HEK293T (cell line): ENCODE measurements around the gene RP2.

ENCODE experiments used
- CTCF ChIA-PET: fragments of 350-600 bp; formaldehyde crosslinking; extraction: SDS; loops from one replicate; lab custom pipeline; 2021; ENCODE audit warnings: antibody characterized with exemption, inconsistent platforms; lab: Yijun Ruan, JAX
- POLR2A ChIA-PET: fragments of 350-600 bp; formaldehyde crosslinking; extraction: SDS; loops from one replicate; lab custom pipeline; 2020; ENCODE audit warnings: antibody characterized with exemption, inconsistent platforms; lab: Yijun Ruan, JAX
- DNase-seq: peaks from one replicate; pipeline ENCODE4 v3.0.0; 2012; ENCODE audit warnings: mixed read lengths; ENCODE audit errors: extremely low spot score
- ARNT ChIP-seq: fragments of 450-650 bp; IDR thresholded peaks from 2 replicates; pipeline ENCODE4 v1.6.1; 2017; ENCODE audit warnings: mild to moderate bottlenecking
- BHLHE40 ChIP-seq: fragments of 450-650 bp; IDR thresholded peaks from 2 replicates; pipeline ENCODE4 v1.6.1; 2016; ENCODE audit warnings: mild to moderate bottlenecking, moderate library complexity, borderline replicate concordance
- CTBP1 ChIP-seq: fragments of 450-650 bp; IDR thresholded peaks from 2 replicates; pipeline ENCODE4 v1.6.1; 2016; ENCODE audit warnings: borderline replicate concordance
- ELF4 ChIP-seq: fragments of 450-650 bp; IDR thresholded peaks from 2 replicates; pipeline ENCODE4 v1.6.1; 2017; ENCODE audit warnings: antibody characterized with exemption
- FOXA1 ChIP-seq: fragments of 450-650 bp; IDR thresholded peaks from 2 replicates; pipeline ENCODE4 v1.6.1; 2016; ENCODE audit warnings: mild to moderate bottlenecking
- FOXK2 ChIP-seq: fragments of 450-650 bp; IDR thresholded peaks from 2 replicates; pipeline ENCODE4 v1.6.1; 2016; ENCODE audit warnings: mild to moderate bottlenecking
- FOXM1 ChIP-seq: fragments of 450-650 bp; IDR thresholded peaks from 2 replicates; pipeline ENCODE4 v1.6.1; 2017; ENCODE audit warnings: mild to moderate bottlenecking, borderline replicate concordance
- HDGF ChIP-seq: fragments of 450-650 bp; IDR thresholded peaks from 2 replicates; pipeline ENCODE4 v1.6.1; 2017; ENCODE audit warnings: antibody characterized with exemption, borderline replicate concordance
- L3MBTL2 ChIP-seq: fragments of 450-650 bp; conservative IDR thresholded peaks from 2 replicates; pipeline ENCODE4 v1.6.1; 2016; ENCODE audit warnings: mild to moderate bottlenecking
- LEF1 ChIP-seq: fragments of 450-650 bp; IDR thresholded peaks from 2 replicates; pipeline ENCODE4 v1.6.1; 2017; ENCODE audit warnings: mild to moderate bottlenecking, borderline replicate concordance
- NFRKB ChIP-seq: fragments of 450-650 bp; IDR thresholded peaks from 2 replicates; pipeline ENCODE4 v1.6.1; 2016; ENCODE audit warnings: mild to moderate bottlenecking, moderate library complexity
- SP1 ChIP-seq: fragments of 450-650 bp; IDR thresholded peaks from 2 replicates; pipeline ENCODE4 v1.6.1; 2017
- SUZ12 ChIP-seq: fragments of 450-650 bp; IDR thresholded peaks from 2 replicates; pipeline ENCODE4 v1.6.1; 2016; ENCODE audit warnings: mild to moderate bottlenecking
- TARDBP ChIP-seq: fragments of 450-650 bp; IDR thresholded peaks from 2 replicates; pipeline ENCODE4 v1.6.1; 2016
- ZNF384 ChIP-seq: fragments of 450-650 bp; IDR thresholded peaks from 2 replicates; pipeline ENCODE4 v1.6.1; 2016
- TF ChIP-seq, protein P1 (sequence below): fragments of 450-650 bp; IDR thresholded peaks from 2 replicates; pipeline ENCODE4 v1.6.1; 2016

The RP2 gene

DNA sequence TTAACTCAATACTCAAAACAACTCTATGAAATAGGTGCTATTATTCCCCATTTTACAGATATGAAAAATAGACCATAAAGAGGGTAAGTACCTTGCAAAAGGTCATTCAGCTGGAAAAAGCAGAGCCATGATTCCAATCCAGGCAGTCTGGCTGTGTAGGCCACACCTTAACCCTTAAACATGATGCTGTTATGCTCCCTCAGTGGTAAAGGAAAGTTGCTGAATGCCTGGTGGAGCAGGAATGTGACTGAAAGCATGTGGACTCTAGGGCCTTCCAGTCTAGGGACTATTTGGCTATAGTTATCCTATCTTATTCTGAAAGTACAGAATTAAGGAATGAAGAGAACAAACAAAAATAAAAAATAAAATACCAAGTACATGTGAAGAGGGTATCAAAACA is 19.6 kb downstream of the RP2 start:
- TF ChIP-seq NFRKB, result no peak
- no peak for TF ChIP-seq FOXA1
- no peak for TF ChIP-seq CTBP1
- no peak for TF ChIP-seq SUZ12
- POLR2A ChIA-PET, result no interaction called here
- no peak for DNase-seq
- CTCF ChIA-PET, result no interaction called here

DNA sequence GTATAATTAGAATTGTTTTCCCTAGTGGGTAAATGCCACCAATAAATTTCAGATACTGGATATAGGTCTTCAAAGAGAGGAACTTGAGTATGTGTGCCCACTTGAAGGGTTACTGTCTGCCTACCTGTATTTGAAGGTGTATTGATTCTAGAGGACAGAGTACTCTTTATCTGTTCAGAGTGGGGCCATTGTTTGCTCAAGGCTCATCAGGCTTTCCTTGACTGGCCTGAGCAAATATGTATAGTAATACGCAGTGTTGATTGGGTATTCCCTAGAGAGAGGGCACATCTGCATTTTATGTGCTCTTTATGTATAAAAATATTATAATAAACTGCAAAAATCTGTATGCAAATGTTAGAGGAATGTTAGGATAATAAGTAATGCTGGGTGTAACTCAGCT is 23.7 kb downstream of the RP2 start:
- TF ChIP-seq FOXM1, result no peak
- TF ChIP-seq HDGF, result no peak
- TF ChIP-seq NFRKB, result no peak
- TF ChIP-seq LEF1, result no peak
- no peak for TF ChIP-seq BHLHE40
- TF ChIP-seq SP1, result no peak
- TF ChIP-seq SUZ12, result no peak
- no peak for TF ChIP-seq TARDBP
- TF ChIP-seq ELF4, result no peak
- TF ChIP-seq ZNF384, result no peak
- TF ChIP-seq FOXA1, result no peak
- no peak for TF ChIP-seq FOXK2
- no peak for TF ChIP-seq ARNT
- no peak for TF ChIP-seq CTBP1
- TF ChIP-seq L3MBTL2, result no peak
- TF ChIP-seq, protein P1, sequence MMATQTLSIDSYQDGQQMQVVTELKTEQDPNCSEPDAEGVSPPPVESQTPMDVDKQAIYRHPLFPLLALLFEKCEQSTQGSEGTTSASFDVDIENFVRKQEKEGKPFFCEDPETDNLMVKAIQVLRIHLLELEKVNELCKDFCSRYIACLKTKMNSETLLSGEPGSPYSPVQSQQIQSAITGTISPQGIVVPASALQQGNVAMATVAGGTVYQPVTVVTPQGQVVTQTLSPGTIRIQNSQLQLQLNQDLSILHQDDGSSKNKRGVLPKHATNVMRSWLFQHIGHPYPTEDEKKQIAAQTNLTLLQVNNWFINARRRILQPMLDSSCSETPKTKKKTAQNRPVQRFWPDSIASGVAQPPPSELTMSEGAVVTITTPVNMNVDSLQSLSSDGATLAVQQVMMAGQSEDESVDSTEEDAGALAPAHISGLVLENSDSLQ, result no peak
- POLR2A ChIA-PET, result no interaction called here
- DNase-seq, result no peak

DNA sequence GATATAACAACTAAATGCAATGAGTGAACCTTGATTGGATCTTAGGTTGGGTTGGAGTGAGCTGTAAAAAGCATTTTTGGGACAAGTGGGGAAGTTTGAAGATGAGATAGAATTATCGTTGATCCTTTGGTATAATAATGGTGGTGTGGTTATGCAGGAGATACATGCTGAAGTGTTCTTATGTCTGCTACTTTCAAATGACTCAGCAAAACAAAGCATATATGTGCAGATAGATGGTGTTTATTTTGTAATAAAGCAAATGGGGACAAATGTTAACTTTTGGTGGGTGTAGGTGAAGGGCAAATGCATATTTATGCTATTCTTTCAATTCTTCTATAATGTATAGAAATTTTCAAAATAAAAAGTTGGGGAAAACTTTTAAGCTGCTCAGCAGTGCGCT is 26.2 kb downstream of the RP2 start:
- ChIA-PET CTCF (no interaction called here), POLR2A (no interaction called here)
- DNase-seq, result no peak
- TF ChIP-seq ARNT (no peak), FOXA1 (no peak), L3MBTL2 (no peak), LEF1 (no peak), TARDBP (no peak), FOXK2 (no peak), SP1 (no peak), NFRKB (no peak), ZNF384 (no peak), SUZ12 (no peak), FOXM1 (no peak), CTBP1 (no peak), ELF4 (no peak), BHLHE40 (no peak), HDGF (no peak)
- TF ChIP-seq, protein P1, result no peak

More for the DNA sequence above, 23.7 kb downstream of the RP2 start:
- CTCF ChIA-PET, result no interaction called here

DNA sequence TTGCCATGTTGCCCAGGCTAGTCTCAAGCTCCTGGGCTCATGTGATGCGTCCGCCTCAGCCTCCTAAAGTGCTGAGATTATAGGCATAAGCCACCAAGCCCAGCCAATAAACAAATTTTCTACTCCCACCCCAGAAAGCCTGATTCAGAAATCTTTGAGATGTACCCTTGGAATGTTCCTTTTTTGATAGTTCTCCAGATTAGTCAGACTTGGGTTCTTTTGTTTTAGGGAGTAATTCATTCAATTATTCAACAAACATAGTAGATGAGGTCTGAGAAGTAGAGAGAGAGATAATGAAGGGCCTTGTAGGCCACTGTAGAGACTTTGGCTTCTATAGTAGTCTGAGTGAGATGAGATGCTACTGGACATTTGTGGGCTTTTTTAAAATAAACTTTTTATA is 27.8 kb downstream of the RP2 start:
- CTCF ChIA-PET, result no interaction called here
- TF ChIP-seq ZNF384, result no peak
- no peak for TF ChIP-seq TARDBP
- TF ChIP-seq NFRKB, result no peak
- no peak for TF ChIP-seq ARNT
- no peak for TF ChIP-seq FOXK2
- TF ChIP-seq FOXA1, result no peak
- no peak for TF ChIP-seq ELF4
- no peak for TF ChIP-seq LEF1
- TF ChIP-seq FOXM1, result no peak
- no peak for TF ChIP-seq HDGF
- no peak for TF ChIP-seq SUZ12
- DNase-seq, result no peak
- POLR2A ChIA-PET, result no interaction called here

DNA sequence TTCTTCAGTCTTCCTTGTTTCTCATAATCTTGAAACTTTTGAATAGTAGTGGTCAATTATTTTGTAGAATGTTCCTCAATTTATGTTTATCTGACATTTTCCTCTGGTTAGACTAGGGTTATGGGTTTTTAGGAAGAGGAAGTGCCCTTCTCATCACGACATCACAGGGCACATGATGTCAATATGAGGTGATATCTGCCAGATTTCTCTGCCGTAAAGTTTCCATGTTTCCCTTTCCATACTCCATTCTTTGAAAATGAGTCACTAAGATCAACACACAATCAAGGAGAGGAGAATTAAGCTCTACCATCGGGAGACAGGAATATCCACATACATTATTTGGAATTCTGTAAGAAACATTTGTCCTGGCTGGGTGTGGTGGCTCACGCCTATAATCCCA is 28.4 kb downstream of the RP2 start:
- ChIA-PET CTCF (no interaction called here), POLR2A (no interaction called here)
- DNase-seq, result no peak
- TF ChIP-seq BHLHE40 (no peak), CTBP1 (no peak), ARNT (no peak), FOXM1 (no peak), TARDBP (no peak), HDGF (no peak)

DNA sequence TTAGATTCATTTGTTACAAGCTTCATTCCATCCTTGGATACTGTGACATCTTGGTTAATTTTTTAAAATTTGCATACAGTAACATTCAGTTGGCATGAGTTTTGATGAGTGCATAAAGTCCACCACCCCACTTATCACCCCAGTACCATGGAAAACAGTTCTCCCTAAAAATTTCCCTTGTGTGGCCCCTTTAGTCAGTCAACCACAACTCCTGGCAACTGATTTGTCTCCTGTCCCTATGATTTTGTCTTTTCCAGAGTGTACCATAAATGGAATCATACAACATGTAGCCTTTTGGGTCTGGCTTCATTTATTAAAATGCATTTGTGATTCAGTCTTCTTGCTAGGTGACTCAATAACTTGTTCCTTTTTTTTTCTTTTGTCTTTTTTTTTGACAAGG is 29.9 kb downstream of the RP2 start:
- ChIA-PET CTCF (no interaction called here), POLR2A (no interaction called here)
- no peak for DNase-seq
- TF ChIP-seq ARNT (no peak), BHLHE40 (no peak), FOXK2 (no peak), SP1 (no peak), CTBP1 (no peak), FOXM1 (no peak), ELF4 (no peak), NFRKB (no peak), SUZ12 (no peak)

DNA sequence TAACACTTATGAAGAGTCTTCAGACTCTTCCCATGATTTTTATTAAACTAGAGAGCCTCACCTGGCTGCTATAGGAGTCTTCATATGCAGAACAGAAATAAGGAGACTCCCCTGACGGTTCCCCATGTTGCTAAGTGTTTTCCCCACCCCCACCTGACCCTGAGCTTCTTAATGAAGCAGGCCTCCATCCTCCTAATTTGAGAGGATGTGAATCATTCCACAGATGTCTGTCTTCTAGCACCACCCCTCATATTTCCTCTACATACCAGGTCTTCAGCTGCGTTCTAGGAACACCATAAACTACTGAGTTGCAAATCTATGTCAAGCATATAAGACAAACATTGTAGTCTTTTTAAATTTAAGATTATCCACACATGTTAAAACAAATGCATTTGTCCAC is 36.9 kb downstream of the RP2 start:
- TF ChIP-seq ELF4 (no peak), ARNT (no peak), SUZ12 (no peak)
- no peak for DNase-seq
- CTCF ChIA-PET, result no interaction called here
- POLR2A ChIA-PET, result no interaction called here
